ENCODE data around the gene PALD1.

The PALD1 gene

GRCh38 chr10:70478191-70479164, at the start of gene PALD1:
Gene PALD1 (plus strand): TSS chr10:70478767. CDS start chr10:70525952, 47,185 bp downstream.
- peak; percentile 74 for FAIRE-seq
- DNase-seq (ENCODE audit: insufficient read length, low spot score) = peak; percentile 67

- FAIRE-seq (no peak), DNase-seq (ENCODE audit: insufficient read length, low spot score) (no peak)
These were observed 47.8 kb upstream of the PALD1 start for GRCh38 chr10:70430493-70431445.

- FAIRE-seq = no peak
- DNase-seq (ENCODE audit: insufficient read length, low spot score) = no peak
These were observed 46.5 kb upstream of the PALD1 start for GRCh38 chr10:70432101-70432500.

DNA sequence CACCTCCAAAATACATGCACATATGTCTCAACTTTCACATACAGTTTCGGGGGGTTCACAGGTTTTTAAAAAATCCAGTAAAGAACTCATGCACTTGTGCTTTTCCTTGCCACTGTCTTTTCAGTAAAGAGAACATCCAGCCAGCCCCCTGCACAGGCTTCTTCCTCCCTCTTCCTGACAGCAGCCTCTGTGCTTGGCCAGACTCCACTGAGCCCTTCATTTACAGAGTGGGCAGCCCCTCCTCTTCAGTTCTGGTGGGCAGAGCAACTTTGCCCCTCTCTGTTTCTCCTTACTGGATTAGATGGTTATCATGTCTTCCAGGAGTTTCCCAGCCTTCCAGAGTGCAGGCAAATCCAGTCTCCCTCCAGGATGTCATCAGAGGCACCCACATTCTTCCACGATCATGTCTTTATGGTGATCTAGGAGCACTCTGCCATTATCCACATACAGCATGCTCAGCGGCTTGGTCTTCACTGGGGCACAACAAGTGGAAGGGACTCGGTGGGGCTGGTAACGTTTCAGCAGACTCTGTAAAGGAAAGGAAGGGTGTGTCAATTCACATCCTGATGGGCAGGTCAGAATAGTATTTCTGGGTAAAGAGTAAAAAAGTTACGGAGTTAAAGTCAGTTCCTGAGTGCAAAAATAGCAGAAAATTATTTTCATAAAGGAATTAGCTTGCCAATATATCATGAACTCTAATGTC, 45.9 kb upstream of the PALD1 start:
- DNase-seq (ENCODE audit: insufficient read length, low spot score) (no peak), FAIRE-seq (no peak)

- DNase-seq (ENCODE audit: insufficient read length, low spot score) (no peak), FAIRE-seq (no peak)
These were observed 44.8 kb upstream of the PALD1 start for GRCh38 chr10:70433581-70434280.

DNA sequence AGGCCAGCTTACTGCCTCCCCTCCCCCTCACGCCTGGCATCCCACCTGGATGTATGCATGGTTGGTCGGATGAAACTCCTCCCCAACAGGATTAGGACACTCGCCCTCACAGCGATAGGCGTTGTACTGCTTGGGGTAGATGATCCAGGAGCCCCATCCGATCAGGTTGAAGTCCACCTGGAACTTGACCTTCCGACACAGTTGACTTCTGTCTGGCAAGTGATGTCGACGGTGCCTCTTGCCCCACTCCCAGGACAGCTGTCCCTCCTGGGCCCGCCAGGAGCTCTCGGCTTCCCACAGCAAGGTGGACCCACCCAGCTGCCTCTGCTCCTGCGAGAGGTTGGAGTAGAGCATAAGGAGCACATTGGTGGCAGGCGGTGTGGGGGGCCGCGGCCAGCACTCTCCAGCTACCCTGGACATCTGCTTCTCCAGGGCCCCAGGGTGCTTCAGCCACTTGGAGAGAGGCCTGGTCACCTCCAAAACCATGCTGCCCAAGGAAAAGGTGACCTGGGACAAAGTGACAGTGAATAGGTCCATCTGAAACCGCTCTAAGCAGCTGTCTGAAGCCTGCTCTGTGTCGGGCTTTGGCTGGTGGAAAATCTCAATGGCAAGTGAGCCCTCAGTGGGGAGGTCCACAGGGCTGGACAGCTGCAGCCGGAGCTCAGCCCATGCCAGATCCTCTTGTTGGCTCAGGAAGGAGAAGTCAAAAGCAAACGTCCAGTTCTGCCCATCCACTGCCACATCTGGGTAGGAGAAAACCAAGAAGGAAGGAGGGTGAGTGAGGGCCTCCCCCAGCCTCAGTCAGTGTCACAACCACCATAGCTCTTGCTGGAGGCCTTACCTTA, 43.1 kb upstream of the PALD1 start:
- FAIRE-seq = no peak

GRCh38 chr10:70437721-70438120, 40.8 kb upstream of the PALD1 start:
- FAIRE-seq (no peak), DNase-seq (ENCODE audit: insufficient read length, low spot score) (no peak)

More for the DNA sequence above, 43.1 kb upstream of the PALD1 start:
- DNase-seq (ENCODE audit: insufficient read length, low spot score) = no peak

- FAIRE-seq = no peak
- no peak for DNase-seq (ENCODE audit: insufficient read length, low spot score)
These were observed 38.0 kb upstream of the PALD1 start for GRCh38 chr10:70440296-70441160.

- DNase-seq (ENCODE audit: insufficient read length, low spot score) (no peak), FAIRE-seq (no peak)
These were observed 37.2 kb upstream of the PALD1 start, which contains the start of gene NODAL for GRCh38 chr10:70441161-70441894. Gene NODAL (minus strand): TSS chr10:70441681. CDS start chr10:70441667, 14 bp downstream.

DNA sequence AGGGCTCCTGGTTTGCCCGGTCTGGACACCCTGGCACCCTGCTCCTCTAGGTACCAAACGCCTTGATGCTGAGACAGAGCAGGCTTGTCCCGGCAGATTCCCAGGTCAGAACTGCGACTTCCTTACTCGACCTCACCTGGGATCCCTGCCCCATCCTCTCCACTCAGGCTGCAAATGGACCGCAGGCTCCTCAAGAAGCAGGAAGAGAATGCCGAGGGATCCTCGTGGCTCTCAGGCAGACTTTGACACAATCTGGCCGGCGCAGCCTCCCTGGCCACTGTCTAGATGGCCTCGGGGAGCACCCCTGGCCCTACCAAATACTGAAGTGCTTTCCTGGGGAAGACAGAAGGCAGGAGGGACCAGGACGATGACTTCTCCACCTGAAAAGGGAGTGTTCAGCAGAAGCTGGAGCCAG, 36.7 kb upstream of the PALD1 start:
- no peak for DNase-seq (ENCODE audit: insufficient read length, low spot score)
- FAIRE-seq = no peak

DNA sequence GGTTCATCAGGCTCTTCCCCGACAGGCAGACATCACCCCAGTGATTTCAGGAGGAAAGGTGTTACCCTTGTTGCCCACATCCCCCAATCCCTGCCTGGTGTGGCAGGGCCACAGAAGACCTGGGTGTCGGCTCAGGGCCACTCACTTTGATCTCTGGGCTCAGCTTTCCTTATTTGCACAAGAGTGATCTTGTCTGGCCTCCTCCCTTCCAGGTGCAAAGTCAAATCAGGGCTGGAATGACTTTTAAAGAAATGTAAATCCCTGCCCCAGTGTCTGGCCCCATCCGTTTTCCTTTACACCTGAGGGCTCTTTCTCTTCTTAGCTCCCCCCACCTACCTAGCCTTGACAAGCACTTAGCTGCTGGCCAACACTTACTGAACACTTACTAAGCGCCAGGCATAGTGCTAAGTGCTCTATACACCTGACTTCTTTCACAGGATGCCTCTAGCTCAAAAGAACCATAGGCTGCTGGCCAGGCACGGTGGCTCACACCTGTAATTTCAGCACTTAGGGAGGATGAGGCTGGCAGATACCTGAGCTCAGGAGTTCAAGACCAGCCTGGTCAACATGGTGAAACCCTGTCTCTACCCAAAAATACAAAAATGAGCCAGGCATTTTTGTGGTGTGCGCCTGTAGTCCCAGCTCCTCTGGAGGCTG, 36.1 kb upstream of the PALD1 start:
- DNase-seq (ENCODE audit: insufficient read length, low spot score) (no peak), FAIRE-seq (no peak)

DNA sequence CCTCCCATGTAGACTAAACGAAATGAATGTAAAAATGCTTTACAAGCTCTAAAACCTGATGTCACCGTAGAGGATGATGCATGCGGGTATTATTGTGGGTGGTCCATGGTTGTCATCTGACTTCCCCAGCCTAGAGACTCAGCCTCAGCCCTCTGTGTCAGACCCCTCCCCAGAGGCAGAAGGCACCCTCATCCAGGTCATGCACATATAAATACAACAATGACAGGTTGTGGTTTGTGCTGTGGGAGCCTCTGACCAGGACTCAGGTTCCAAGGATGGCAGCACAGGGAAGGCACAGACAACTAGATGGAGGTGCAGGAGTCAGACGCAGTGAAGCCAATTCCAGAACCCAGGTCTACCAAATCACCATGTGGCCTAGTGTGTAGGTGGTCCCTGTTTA, 33.8 kb upstream of the PALD1 start:
- no peak for DNase-seq (ENCODE audit: insufficient read length, low spot score)
- no peak for FAIRE-seq

GRCh38 chr10:70445718-70446657, 32.6 kb upstream of the PALD1 start:
- no peak for FAIRE-seq
- no peak for DNase-seq (ENCODE audit: insufficient read length, low spot score)

GRCh38 chr10:70448236-70448635, 30.3 kb upstream of the PALD1 start:
- DNase-seq (ENCODE audit: insufficient read length, low spot score) (no peak), FAIRE-seq (no peak)

- FAIRE-seq = no peak
- no peak for DNase-seq (ENCODE audit: insufficient read length, low spot score)
These were observed 23.3 kb upstream of the PALD1 start for GRCh38 chr10:70455213-70455630.

DNA sequence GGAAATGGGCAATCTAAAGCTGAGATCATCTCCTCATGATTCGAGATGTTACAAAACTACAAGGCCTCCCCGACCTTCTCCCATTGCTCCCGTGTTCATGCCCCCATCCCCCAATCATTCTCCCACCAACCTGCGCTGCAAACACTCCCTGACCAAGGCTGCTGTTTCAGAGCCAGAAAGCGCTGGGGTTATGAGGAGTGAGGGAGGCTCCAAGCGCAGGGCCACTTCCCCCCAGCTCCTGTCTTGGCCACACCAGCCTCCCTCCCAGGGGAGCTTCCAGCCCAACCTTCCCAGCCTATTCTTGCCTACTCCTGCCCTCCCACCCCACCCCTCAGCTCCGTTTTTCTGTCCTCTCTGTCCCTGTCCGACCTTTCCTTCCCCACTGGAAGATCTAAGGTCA, 22.4 kb upstream of the PALD1 start:
- no peak for FAIRE-seq
- DNase-seq (ENCODE audit: insufficient read length, low spot score) = no peak

Data from HTR-8/SVneo (cell line).